ENCODE measurements around the gene UBE2E3. TPM values are rescaled to one million over a fixed set of nuclear protein-coding genes. Genes with fewer than 3 reads are reported as not detected.
A peak's percentile ranks its signal among the peaks of the same experiment; 100 is the strongest.
"Not testable (repeated sequence)": the region's sequence is repeated elsewhere in the genome, so short reads cannot be mapped to it uniquely, and the experiment has no call there.

Gene UBE2E3
- 10 to 100 TPM; 25.5 to 66.8 (median 60.3) TPM for total RNA-seq

DNA sequence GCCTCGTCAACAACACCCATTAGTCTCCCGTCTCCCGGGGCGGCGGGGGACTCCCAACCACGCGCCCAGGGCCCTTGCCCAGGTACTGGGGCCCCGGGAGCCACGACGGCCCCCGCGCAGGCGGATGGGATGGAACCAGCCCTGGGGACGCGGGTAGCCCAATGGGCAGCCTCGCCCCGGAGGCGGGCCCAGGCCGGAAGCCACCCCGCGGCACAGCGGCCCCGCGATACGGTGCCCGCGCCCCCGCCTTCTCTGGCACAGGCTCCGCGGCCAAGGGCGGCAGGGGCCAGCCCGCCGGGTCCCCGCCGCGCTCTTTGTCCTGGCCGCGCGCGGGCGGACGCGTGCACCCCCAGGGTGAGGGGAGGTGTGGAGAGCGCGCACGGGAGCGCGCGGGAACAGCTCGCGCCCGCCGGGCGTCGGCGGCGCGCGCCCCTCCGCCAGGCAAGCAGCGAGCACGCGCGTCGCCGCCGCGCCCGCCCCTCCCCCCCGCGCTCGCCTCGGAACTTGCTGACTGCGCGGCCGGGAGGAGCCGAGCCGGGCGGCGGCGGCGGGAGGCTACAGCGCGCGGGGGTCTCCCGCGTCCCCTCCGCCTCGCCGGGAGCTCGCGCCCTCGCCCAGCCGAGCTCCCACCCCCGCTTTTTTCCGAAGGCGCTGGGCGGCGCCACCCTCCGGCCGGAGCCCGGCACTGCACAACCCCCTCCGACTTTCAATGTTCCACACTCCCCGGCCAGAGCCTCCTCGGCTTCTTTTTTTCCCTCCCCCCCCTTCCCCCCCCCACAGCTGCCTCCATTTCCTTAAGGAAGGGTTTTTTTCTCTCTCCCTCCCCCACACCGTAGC lies at the start of gene UBE2E3:
Gene UBE2E3 (plus strand): TSS at position 500 of the 837 bp plus-strand sequence. CDS start 1,438 bp downstream, outside the sequence.
- WGBS, 2 donors, result 0% methylated on average over 44 to 45 of the region's 106 CpGs
- peak within 1 kb of the TSS; percentile 63 for H3K4me3 ChIP-seq (ENCODE audit: low read depth, poor library complexity, severe bottlenecking)
- DNase-seq (ENCODE audit: low spot score in 2 of 2), result peak; percentile 63 to 95
- intact Hi-C loops (cut with DNase I; ENCODE audit: low total_unique reads), result no loop called here
- TF ChIP-seq POLR2A (IDR thresholded peaks at IDR 0.05), result no peak
- TF ChIP-seq, protein P1, sequence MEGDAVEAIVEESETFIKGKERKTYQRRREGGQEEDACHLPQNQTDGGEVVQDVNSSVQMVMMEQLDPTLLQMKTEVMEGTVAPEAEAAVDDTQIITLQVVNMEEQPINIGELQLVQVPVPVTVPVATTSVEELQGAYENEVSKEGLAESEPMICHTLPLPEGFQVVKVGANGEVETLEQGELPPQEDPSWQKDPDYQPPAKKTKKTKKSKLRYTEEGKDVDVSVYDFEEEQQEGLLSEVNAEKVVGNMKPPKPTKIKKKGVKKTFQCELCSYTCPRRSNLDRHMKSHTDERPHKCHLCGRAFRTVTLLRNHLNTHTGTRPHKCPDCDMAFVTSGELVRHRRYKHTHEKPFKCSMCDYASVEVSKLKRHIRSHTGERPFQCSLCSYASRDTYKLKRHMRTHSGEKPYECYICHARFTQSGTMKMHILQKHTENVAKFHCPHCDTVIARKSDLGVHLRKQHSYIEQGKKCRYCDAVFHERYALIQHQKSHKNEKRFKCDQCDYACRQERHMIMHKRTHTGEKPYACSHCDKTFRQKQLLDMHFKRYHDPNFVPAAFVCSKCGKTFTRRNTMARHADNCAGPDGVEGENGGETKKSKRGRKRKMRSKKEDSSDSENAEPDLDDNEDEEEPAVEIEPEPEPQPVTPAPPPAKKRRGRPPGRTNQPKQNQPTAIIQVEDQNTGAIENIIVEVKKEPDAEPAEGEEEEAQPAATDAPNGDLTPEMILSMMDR (IDR thresholded peaks at IDR 0.05), result no peak

DNA sequence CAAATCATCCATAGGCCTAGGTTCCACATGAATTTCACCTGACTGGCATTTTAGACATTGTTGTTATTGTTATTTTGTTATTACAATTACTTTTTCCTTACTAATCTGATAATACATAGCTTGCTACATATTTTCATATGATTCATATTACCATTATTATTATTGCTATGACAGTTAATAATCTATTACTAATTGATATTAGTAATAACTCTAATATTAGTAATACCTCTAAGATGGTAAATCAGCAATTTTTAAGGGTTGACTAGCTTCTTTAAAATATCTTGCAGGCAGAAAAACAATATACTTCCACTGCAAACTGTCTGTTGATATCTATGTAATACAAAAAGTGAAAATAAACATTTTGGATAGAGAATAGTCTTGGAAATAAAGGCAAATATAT lies 48.6 kb upstream of the UBE2E3 start:
- TF ChIP-seq POLR2A (IDR thresholded peaks at IDR 0.05), result no peak
- TF ChIP-seq, protein P1 (IDR thresholded peaks at IDR 0.05), result no peak
- intact Hi-C loops (cut with DNase I; ENCODE audit: low total_unique reads), result no loop called here
- DNase-seq (ENCODE audit: low spot score in 2 of 2), result no peak
- H3K4me3 ChIP-seq (ENCODE audit: low read depth, poor library complexity, severe bottlenecking), result no peak overlapping the region

DNA sequence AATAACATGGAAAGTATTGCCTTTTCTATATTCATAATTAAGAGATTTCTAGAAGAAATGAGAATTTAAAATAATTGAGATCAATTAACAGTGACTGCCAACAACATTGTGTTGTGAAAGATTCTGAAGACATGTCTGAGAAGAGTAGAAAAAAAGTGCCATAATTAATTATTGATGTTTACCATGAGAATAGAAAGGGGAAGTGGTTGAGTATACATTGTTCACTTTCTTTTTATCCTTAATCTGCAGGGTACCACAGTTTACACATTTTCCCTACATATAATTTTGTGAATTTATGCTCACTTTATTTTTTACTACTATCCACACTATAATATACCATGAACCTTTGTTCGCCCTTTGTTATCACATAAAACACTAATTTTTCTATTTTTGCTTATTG lies 47.1 kb upstream of the UBE2E3 start:
- intact Hi-C loops (cut with DNase I; ENCODE audit: low total_unique reads), result no loop called here
- WGBS, 2 donors, result 96 to 98% methylated on average over 1 of the region's 1 CpG
- no peak overlapping the region for H3K4me3 ChIP-seq (ENCODE audit: low read depth, poor library complexity, severe bottlenecking)
- TF ChIP-seq, protein P1 (IDR thresholded peaks at IDR 0.05), result no peak
- TF ChIP-seq POLR2A (IDR thresholded peaks at IDR 0.05), result no peak
- DNase-seq (ENCODE audit: low spot score in 2 of 2), result no peak

DNA sequence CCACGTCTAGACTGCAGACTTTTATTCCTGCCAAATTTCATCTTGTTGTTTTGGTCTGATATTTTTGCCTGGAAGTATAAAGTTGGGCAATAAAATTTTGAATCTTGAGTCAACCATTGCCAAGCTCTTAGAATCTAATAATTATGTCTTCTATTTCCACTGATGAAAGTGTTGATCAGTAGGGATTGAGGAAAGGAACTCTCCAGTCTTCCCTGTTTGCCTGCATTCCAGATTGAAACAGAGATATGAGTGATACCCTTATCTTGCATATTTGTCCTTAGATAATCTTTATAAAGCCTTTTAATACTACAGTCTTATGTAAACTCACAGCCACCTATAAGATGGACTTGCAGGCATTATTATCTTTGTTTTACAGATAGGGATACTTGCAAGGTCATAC lies 45.5 kb upstream of the UBE2E3 start:
- DNase-seq (ENCODE audit: low spot score in 2 of 2), result no peak
- 31 to 42% methylated on average over 1 of the region's 1 CpG for WGBS, 2 donors
- no peak overlapping the region for H3K4me3 ChIP-seq (ENCODE audit: low read depth, poor library complexity, severe bottlenecking)
- intact Hi-C loops (cut with DNase I; ENCODE audit: low total_unique reads), result no loop called here
- TF ChIP-seq, protein P1 (IDR thresholded peaks at IDR 0.05), result no peak
- TF ChIP-seq POLR2A (IDR thresholded peaks at IDR 0.05), result no peak

DNA sequence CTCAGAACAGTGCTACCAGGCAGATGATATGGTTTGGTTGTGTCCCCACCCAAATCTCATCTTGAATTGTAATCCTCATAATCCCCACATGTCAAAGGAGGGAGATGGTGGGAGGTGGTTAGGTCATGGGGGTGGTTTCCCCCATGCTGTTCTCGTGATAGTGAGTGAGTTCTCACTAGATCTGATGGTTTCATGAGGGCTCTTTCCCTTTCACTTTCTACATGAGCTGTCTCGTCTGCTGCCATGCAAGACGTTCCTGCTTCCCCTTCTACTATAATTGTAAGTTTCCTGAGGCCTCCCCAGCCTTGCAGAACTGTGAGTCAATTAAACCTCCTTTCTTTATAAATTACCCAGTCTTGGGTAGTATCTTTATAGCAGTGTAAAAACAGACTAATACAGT lies 42.9 kb upstream of the UBE2E3 start:
- H3K4me3 ChIP-seq (ENCODE audit: low read depth, poor library complexity, severe bottlenecking); intact Hi-C loops (cut with DNase I; ENCODE audit: low total_unique reads); DNase-seq (ENCODE audit: low spot score in 2 of 2): not testable (repeated sequence)
- 72 to 87% methylated on average over 3 of the region's 3 CpGs for WGBS, 2 donors

DNA sequence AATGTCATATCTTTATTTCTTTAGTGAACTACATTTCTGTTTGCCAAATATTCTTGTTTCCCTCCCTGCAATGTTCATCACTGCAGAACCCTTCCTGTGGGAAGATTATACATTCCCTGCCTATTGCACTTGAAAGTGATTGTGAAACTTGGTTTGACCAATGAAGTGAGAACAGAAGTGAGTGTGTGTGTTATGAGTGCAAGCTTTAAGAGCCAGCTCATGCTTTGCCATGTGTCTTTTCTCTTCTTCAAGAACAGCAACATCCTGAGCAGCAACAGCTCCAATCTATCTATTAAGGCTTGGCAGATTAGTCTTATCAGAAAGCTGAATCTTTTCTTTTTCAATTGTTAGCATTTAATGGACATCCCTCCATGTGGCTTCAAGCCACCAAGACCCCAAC lies 42.0 kb upstream of the UBE2E3 start:
- no peak for TF ChIP-seq POLR2A (IDR thresholded peaks at IDR 0.05)
- TF ChIP-seq, protein P1 (IDR thresholded peaks at IDR 0.05), result no peak
- H3K4me3 ChIP-seq (ENCODE audit: low read depth, poor library complexity, severe bottlenecking), result no peak overlapping the region
- intact Hi-C loops (cut with DNase I; ENCODE audit: low total_unique reads), result no loop called here
- no peak for DNase-seq (ENCODE audit: low spot score in 2 of 2)

Data from lower leg skin (tissue), 4 donors.